ENCODE measurements around the gene FABP2. TPM values are rescaled to one million over a fixed set of nuclear protein-coding genes. Genes with fewer than 3 reads are reported as not detected.

FABP2 gene
- total and polyA plus RNA-seq, 4 donors, result 0.79 TPM; not detected in 3

- TF ChIP-seq RXRA (IDR thresholded peaks at IDR 0.05) (no peak), ZBTB33 (IDR thresholded peaks at IDR 0.05) (no peak), FOXA2 (IDR thresholded peaks at IDR 0.05) (no peak), MAX (IDR thresholded peaks at IDR 0.05) (no peak)
These were observed 50.4 kb downstream of the FABP2 start (continued) for GRCh38 chr4:119271361-119272085.

GRCh38 chr4:119268466-119268865, 53.5 kb downstream of the FABP2 start:
- Histone ChIP-seq H3K9ac (ENCODE audit: low read depth in 1 of 2, low read length in 2 of 2) (no peak overlapping the region), H3K4me3 (ENCODE audit: low read depth in 1 of 3, low read length in 3 of 3) (no peak overlapping the region), H3K4me1 (ENCODE audit: control insufficient read depth in 4 of 4, insufficient read depth in 4 of 4, low read length in 3 of 4) (no peaks in the 10 kb centered on the region), H3K27ac (ENCODE audit: low read depth in 1 of 2, low read length in 2 of 2) (no peak overlapping the region), H3K36me3 (ENCODE audit: control insufficient read depth in 4 of 4, insufficient read depth in 3 of 4, low read depth in 1 of 4, low read length in 3 of 4) (peaks cover 1 to 19% (median 9%) of the 10 kb centered on the region in 4 donors), H3K9me3 (ENCODE audit: control insufficient read depth in 4 of 4, low read length in 3 of 4) (no peaks in the 10 kb centered on the region), H3K27me3 (ENCODE audit: control insufficient read depth in 4 of 4, insufficient read depth in 4 of 4, low read length in 3 of 4) (no peaks in the 10 kb centered on the region)
- DNase-seq (ENCODE audit: low spot score), result no peak
- WGBS, result 94% methylated on average over 3 of the region's 3 CpGs
- TF ChIP-seq HNF4A (conservative IDR thresholded peaks at IDR 0.05), result no peak
- no peak for TF ChIP-seq NR2F2 (IDR thresholded peaks at IDR 0.05)
- no peak for TF ChIP-seq TAF1 (conservative IDR thresholded peaks at IDR 0.05)

Small RNA genes within 50 kb of the gene (small RNA-seq; reads per million reads assigned to genes)
- not detected for gene RNU4-33P

Other genes with a start within 250 kb of the FABP2 start
- gene MYOZ2, start 186.3 kb downstream of the FABP2 start, total RNA-seq, result under 1 TPM in 1 of 2 donors, not detected in 1; 0.08 TPM
- gene MYOZ2, start 186.3 kb downstream of the FABP2 start, polyA plus RNA-seq, result under 1 TPM in 1 of 2 donors, not detected in 1; 0.03 TPM
- gene USP53, start 109.4 kb downstream of the FABP2 start, total RNA-seq, result 10 to 100 TPM in 1 of 2 donors, 1 to 10 TPM in 1; 4.7 to 20.7 TPM
- gene USP53, start 109.4 kb downstream of the FABP2 start, polyA plus RNA-seq, result 1 to 10 TPM; 5.4 to 6.4 TPM

All from liver (tissue), 10 donors.